Mammary epithelial cell (primary cell): ENCODE data around the gene TGM3.

Experiments used
- EZH2 ChIP-seq: IDR thresholded peaks from 2 replicates; pipeline ENCODE4 v1.6.1; 2012; ENCODE audit warnings: low read length, inconsistent platforms, borderline replicate concordance
- TF ChIP-seq, protein P1 (sequence below), 2 donors: IDR thresholded peaks in 1 of 2; conservative IDR thresholded peaks in 1 of 2; 2 replicates each; pipeline ENCODE4 v1.5.1; 2011 to 2012; ENCODE audit warnings: inconsistent platforms in 2 of 2, low read length in 2 of 2, mild to moderate bottlenecking in 2 of 2, control low read depth in 1 of 2, low read depth in 1 of 2; ENCODE audit not compliant: insufficient read depth in 1 of 2; ENCODE audit errors: extremely low read depth in 1 of 2

DNA sequence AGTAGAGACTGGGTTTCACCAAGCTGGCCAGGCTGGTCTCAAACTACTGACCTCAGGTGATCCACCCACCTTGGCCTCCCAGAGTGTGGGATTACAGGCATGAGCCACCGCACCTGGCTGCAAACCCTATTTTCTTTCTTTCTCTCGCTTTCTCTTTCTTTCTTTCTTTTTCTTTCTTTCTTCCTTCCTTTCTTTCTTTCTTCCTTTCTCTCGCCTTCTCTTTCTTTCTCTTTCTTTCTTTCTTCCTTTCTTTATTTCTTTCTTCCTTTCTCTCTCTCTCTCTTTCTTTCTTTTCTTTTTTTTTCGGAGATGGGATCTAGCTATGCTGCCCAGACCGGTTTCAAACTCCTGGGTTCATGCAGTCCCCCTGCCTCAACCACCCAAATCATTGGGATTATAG lies 47.0 kb upstream of the TGM3 start:
- TF ChIP-seq, protein P1, sequence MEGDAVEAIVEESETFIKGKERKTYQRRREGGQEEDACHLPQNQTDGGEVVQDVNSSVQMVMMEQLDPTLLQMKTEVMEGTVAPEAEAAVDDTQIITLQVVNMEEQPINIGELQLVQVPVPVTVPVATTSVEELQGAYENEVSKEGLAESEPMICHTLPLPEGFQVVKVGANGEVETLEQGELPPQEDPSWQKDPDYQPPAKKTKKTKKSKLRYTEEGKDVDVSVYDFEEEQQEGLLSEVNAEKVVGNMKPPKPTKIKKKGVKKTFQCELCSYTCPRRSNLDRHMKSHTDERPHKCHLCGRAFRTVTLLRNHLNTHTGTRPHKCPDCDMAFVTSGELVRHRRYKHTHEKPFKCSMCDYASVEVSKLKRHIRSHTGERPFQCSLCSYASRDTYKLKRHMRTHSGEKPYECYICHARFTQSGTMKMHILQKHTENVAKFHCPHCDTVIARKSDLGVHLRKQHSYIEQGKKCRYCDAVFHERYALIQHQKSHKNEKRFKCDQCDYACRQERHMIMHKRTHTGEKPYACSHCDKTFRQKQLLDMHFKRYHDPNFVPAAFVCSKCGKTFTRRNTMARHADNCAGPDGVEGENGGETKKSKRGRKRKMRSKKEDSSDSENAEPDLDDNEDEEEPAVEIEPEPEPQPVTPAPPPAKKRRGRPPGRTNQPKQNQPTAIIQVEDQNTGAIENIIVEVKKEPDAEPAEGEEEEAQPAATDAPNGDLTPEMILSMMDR (conservative IDR thresholded peaks at IDR 0.05 in 1 of 2, IDR thresholded peaks at IDR 0.05 in 1 of 2; ENCODE audit: extremely low read depth in 1 of 2, insufficient read depth in 1 of 2, low read depth in 1 of 2, low read length in 2 of 2), result no peak
- TF ChIP-seq EZH2, result no peak
